T-helper 2 cell treated with Interferon-gamma antibody and Interleukin-4, amounts not matched to agents 5 μg/mL and 100 μg/mL, for 36 hours (primary cell): ENCODE results near the gene CSKMT.
"Not testable (repeated sequence)": the region's sequence is repeated elsewhere in the genome, so short reads cannot be mapped to it uniquely, and the experiment has no call there.

Source experiments
- DNase-seq: peaks from one replicate; pipeline ENCODE4 v3.0.0; 2021; ENCODE audit warnings: low spot score
- H3K27ac Mint-ChIP-seq: one replicate; pipeline ENCODE4 v1.8.0; 2021; ENCODE audit warnings: mild to moderate bottlenecking, mixed read lengths
- H3K27me3 Mint-ChIP-seq: one replicate; pipeline ENCODE4 v1.8.0; 2021; ENCODE audit warnings: low read depth, mixed read lengths
- H3K36me3 Mint-ChIP-seq: one replicate; pipeline ENCODE4 v1.8.0; 2021; ENCODE audit warnings: low read depth, mixed read lengths
- H3K4me1 Mint-ChIP-seq: one replicate; pipeline ENCODE4 v1.8.0; 2021; ENCODE audit warnings: low read depth, mixed read lengths
- H3K4me3 Mint-ChIP-seq: one replicate; pipeline ENCODE4 v1.8.0; 2022; ENCODE audit warnings: mild to moderate bottlenecking, moderate library complexity, mixed read lengths
- H3K9me3 Mint-ChIP-seq: one replicate; pipeline ENCODE4 v1.8.0; 2021; ENCODE audit warnings: mixed read lengths

CSKMT gene, protein sequence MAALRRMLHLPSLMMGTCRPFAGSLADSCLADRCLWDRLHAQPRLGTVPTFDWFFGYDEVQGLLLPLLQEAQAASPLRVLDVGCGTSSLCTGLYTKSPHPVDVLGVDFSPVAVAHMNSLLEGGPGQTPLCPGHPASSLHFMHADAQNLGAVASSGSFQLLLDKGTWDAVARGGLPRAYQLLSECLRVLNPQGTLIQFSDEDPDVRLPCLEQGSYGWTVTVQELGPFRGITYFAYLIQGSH

GRCh38 chr11:62665075-62665598 lies at the start of gene CSKMT, which contains the start of gene C11orf98:
Gene CSKMT (plus strand): TSS chr11:62665312. CDS start chr11:62665880, 568 bp downstream.
Gene C11orf98 (minus strand): TSS chr11:62665210. CDS start chr11:62665169, 41 bp downstream.
- Mint-ChIP-seq H3K9me3 (no peaks in the 10 kb centered on the region), H3K4me1 (peaks cover 24% of the 10 kb centered on the region), H3K27me3 (no peaks in the 10 kb centered on the region), H3K27ac (peak within 1 kb of the TSS; percentile 91), H3K36me3 (peaks cover 41% of the 10 kb centered on the region), H3K4me3 (peak within 1 kb of the TSS; percentile 98)
- DNase-seq: peak; percentile 96

DNA sequence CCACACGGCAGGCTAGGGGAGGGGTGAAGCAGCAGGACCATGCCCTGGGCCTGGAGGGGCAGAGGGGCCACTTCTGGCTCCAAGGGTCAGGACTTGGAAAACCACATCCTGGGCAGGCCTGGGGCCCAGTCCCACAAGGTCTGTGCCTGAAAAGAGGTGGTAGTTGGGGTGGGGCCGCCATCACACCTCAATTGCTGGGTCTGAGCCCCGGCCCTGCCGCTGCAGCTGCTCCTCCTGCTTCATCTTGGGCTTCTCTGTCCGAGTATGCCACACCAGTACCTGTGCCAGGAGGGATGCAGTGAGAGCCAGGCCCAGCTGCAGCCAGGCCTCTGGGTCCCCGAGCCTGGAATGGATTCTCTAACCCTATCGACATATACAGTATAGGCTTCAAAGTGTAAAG lies 49.6 kb upstream of the CSKMT start:
- no peak for DNase-seq
- H3K9me3 Mint-ChIP-seq: no peaks in the 10 kb centered on the region
- H3K4me1 Mint-ChIP-seq: peaks cover 25% of the 10 kb centered on the region
- H3K4me3 Mint-ChIP-seq: no peak overlapping the region
- H3K27me3 Mint-ChIP-seq: no peaks in the 10 kb centered on the region
- no peak overlapping the region for H3K27ac Mint-ChIP-seq
- peaks cover 22% of the 10 kb centered on the region for H3K36me3 Mint-ChIP-seq

- DNase-seq, H3K9me3 Mint-ChIP-seq, H3K4me3 Mint-ChIP-seq, H3K27me3 Mint-ChIP-seq, H3K27ac Mint-ChIP-seq: not testable (repeated sequence)
- peaks cover 23% of the 10 kb centered on the region for H3K4me1 Mint-ChIP-seq
- H3K36me3 Mint-ChIP-seq: peaks cover 29% of the 10 kb centered on the region
Measured at GRCh38 chr11:62616957-62617356, 48.2 kb upstream of the CSKMT start.

- no peak for DNase-seq
- no peaks in the 10 kb centered on the region for H3K27me3 Mint-ChIP-seq
- H3K36me3 Mint-ChIP-seq: peaks cover 40% of the 10 kb centered on the region
- peak overlapping the region; percentile 89 for H3K27ac Mint-ChIP-seq
- no peaks in the 10 kb centered on the region for H3K9me3 Mint-ChIP-seq
- H3K4me1 Mint-ChIP-seq: peaks cover 19% of the 10 kb centered on the region
- H3K4me3 Mint-ChIP-seq: peak overlapping the region; percentile 85
Measured at GRCh38 chr11:62621027-62621566, 44.0 kb upstream of the CSKMT start.

- H3K9me3 Mint-ChIP-seq: no peaks in the 10 kb centered on the region
- H3K4me1 Mint-ChIP-seq: peaks cover 19% of the 10 kb centered on the region
- peak; percentile 97 for DNase-seq
- H3K36me3 Mint-ChIP-seq: peaks cover 43% of the 10 kb centered on the region
- no peaks in the 10 kb centered on the region for H3K27me3 Mint-ChIP-seq
- H3K27ac Mint-ChIP-seq: peak within 1 kb of the TSS; percentile 97
- H3K4me3 Mint-ChIP-seq: peak within 1 kb of the TSS; percentile 85
Measured at GRCh38 chr11:62621567-62622470, 43.3 kb upstream of the CSKMT start, which contains the start of gene B3GAT3. Gene B3GAT3 (minus strand): TSS chr11:62621986. CDS start chr11:62621947, 39 bp downstream.

- Mint-ChIP-seq H3K27me3 (no peaks in the 10 kb centered on the region), H3K4me1 (peaks cover 19% of the 10 kb centered on the region), H3K9me3 (no peaks in the 10 kb centered on the region), H3K27ac (peak overlapping the region; percentile 97), H3K36me3 (peaks cover 46% of the 10 kb centered on the region), H3K4me3 (peak overlapping the region; percentile 85)
- DNase-seq: no peak
Measured at GRCh38 chr11:62622476-62623089, 42.5 kb upstream of the CSKMT start.

DNA sequence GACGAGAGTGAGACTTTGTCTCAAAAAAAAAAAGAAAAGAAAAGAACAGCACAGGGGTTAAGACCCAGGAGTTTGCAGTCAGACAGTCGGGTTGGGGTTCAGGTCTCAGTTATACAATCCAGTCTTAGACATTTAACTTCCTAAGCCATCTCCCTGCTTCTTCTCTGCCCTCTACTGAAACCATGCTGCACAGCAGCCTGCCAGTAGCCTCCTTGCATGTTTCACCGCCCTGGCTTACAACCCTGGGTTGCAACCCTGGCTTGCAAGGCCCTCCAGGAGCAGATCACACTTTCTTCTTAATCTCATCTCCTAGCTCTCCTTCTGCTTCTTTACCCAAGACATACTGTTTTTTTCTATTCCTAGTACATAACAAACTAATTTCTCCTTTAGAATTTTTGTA lies 37.4 kb upstream of the CSKMT start:
- peaks cover 4% of the 10 kb centered on the region for H3K4me1 Mint-ChIP-seq
- no peaks in the 10 kb centered on the region for H3K9me3 Mint-ChIP-seq
- DNase-seq: no peak
- H3K27me3 Mint-ChIP-seq: no peaks in the 10 kb centered on the region
- H3K27ac Mint-ChIP-seq: peak overlapping the region; percentile 62
- H3K4me3 Mint-ChIP-seq: no peak overlapping the region
- H3K36me3 Mint-ChIP-seq: peaks cover 72% of the 10 kb centered on the region

- Mint-ChIP-seq H3K27me3 (no peaks in the 10 kb centered on the region), H3K4me1 (peaks cover 16% of the 10 kb centered on the region), H3K4me3 (no peak overlapping the region), H3K27ac (no peak overlapping the region), H3K36me3 (peaks cover 76% of the 10 kb centered on the region), H3K9me3 (no peaks in the 10 kb centered on the region)
- no peak for DNase-seq
Measured at GRCh38 chr11:62632492-62632891, 32.6 kb upstream of the CSKMT start.

DNA sequence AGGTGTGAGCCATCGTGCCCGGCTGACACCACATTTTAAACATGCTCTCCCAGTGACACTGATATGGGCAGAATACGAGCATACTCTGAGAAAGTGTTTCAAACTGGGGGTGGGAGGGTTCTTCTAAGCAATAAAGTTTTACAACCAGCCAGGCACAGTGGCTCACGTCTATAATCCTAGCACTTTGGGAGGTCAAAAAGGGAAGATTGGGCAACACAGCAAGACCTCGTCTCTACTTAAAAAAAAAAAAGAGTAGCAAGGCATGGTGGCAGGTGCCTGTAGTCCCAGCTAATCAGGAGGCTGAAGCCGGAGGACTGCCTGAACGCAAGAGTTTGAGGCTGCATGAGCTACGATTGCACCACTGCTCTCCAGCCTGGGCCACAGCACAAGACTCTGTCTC lies 20.9 kb upstream of the CSKMT start:
- DNase-seq: no peak
- Mint-ChIP-seq H3K9me3 (no peaks in the 10 kb centered on the region), H3K27ac (no peak overlapping the region), H3K36me3 (peaks cover 37% of the 10 kb centered on the region), H3K4me3 (peak overlapping the region; percentile 27), H3K27me3 (no peaks in the 10 kb centered on the region), H3K4me1 (peaks cover 28% of the 10 kb centered on the region)

GRCh38 chr11:62645671-62645945 lies 19.5 kb upstream of the CSKMT start:
- Mint-ChIP-seq H3K9me3 (no peaks in the 10 kb centered on the region), H3K36me3 (peaks cover 36% of the 10 kb centered on the region)

GRCh38 chr11:62645946-62646824 lies 18.9 kb upstream of the CSKMT start, which contains the start of gene GANAB:
Gene GANAB (minus strand): TSS chr11:62646613. CDS start chr11:62646599, 14 bp downstream.
- Mint-ChIP-seq H3K9me3 (no peaks in the 10 kb centered on the region), H3K4me1 (peaks cover 18% of the 10 kb centered on the region), H3K27me3 (no peaks in the 10 kb centered on the region), H3K36me3 (peaks cover 33% of the 10 kb centered on the region), H3K4me3 (peak within 1 kb of the TSS; percentile 99), H3K27ac (peak within 1 kb of the TSS; percentile 97)
- peak; percentile 99 for DNase-seq

More at GRCh38 chr11:62645671-62645945, 19.5 kb upstream of the CSKMT start:
- DNase-seq: no peak
- Mint-ChIP-seq H3K27me3 (no peaks in the 10 kb centered on the region), H3K4me3 (peak overlapping the region; percentile 99), H3K27ac (peak overlapping the region; percentile 97), H3K4me1 (peaks cover 21% of the 10 kb centered on the region)

DNA sequence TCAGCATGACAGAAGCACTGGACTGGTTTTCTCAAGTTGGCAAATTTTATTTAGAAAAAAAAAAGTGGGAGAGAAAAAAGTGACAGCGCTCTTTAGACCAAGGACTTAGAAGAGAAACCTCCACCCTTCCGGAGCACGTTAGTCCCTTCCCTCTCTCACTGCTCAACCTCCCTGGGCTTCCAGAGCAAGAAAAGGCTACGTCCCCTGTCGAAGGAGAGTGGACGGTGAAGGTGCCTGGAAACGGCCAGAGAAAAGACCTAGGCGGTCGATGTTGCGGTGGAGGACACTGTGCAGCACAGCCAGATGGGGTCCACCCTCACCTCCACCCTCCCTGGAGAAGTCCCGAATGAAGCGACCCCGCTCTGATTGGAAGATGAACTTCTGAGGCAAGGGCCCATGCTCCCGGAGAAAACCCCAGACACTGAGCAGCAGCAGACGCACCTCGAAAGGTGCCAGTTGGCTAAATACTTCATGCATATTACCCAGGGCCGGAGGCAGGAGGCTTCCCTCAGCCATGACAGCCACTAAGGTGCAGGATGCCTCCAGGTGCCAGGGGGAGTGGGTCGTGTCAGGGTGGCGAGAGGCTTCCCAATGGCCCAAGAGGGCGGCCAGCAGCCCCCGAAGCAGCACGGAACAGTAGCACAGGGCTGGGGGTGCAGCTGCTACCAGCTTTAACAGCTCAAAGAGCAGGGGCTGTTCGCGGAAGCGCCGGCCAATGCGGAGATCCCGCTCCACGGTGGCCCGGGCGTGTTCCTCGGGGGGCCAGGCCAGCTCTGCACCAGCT lies 18.1 kb upstream of the CSKMT start:
- Mint-ChIP-seq H3K27me3 (no peaks in the 10 kb centered on the region), H3K4me1 (peaks cover 13% of the 10 kb centered on the region), H3K9me3 (no peaks in the 10 kb centered on the region), H3K4me3 (peak overlapping the region; percentile 99), H3K27ac (peak overlapping the region; percentile 97), H3K36me3 (peaks cover 33% of the 10 kb centered on the region)
- no peak for DNase-seq
